Astrocyte (in vitro differentiated cells and primary cell): ENCODE results near the gene CRYBG3. TPM values are rescaled to one million over a fixed set of nuclear protein-coding genes. Genes with fewer than 3 reads are reported as not detected.

Experiments used
- DNase-seq: peaks from one replicate; pipeline ENCODE4 v3.0.0-alpha.2; 2010; ENCODE audit warnings: low read depth
- FAIRE-seq: peaks from 2 replicates; lab custom pipeline; 2011; peaks lifted over from hg19 to GRCh38; lab: Jason Lieb, UNC
- H2AFZ ChIP-seq: 2 replicates; pipeline ENCODE4 v1.6.0; 2012; ENCODE audit warnings: low read depth, low read length, inconsistent platforms
- H3K27ac ChIP-seq: 2 replicates; pipeline ENCODE4 v1.5.1; 2011; ENCODE audit warnings: low read depth, low read length, inconsistent platforms
- H3K27me3 ChIP-seq: 2 replicates; pipeline ENCODE4 v1.6.0; 2011; ENCODE audit warnings: low read length, inconsistent platforms; ENCODE audit not compliant: insufficient read depth
- H3K36me3 ChIP-seq: 2 replicates; pipeline ENCODE4 v1.5.1; 2011; ENCODE audit warnings: low read length, inconsistent platforms; ENCODE audit not compliant: insufficient read depth
- H3K4me1 ChIP-seq: 2 replicates; pipeline ENCODE4 v1.5.1; 2011; ENCODE audit warnings: low read length, inconsistent platforms; ENCODE audit not compliant: insufficient read depth
- H3K4me2 ChIP-seq: 2 replicates; pipeline ENCODE4 v1.6.0; 2012; ENCODE audit warnings: low read length, inconsistent platforms
- H3K4me3 ChIP-seq: 2 replicates; pipeline ENCODE4 v1.5.1; 2011; ENCODE audit warnings: low read depth, mild to moderate bottlenecking, low read length, inconsistent platforms; ENCODE audit not compliant: insufficient read depth
- H3K79me2 ChIP-seq: 2 replicates; pipeline ENCODE4 v1.6.0; 2012; ENCODE audit warnings: mild to moderate bottlenecking, low read length, inconsistent platforms; ENCODE audit not compliant: insufficient read depth
- H3K9ac ChIP-seq: 2 replicates; pipeline ENCODE4 v1.6.0; 2012; ENCODE audit warnings: mild to moderate bottlenecking, low read length, inconsistent platforms
- H3K9me3 ChIP-seq: 2 replicates; pipeline ENCODE4 v1.5.1; 2012; ENCODE audit warnings: low read depth, mild to moderate bottlenecking, low read length, inconsistent platforms; ENCODE audit not compliant: insufficient read depth
- H4K20me1 ChIP-seq: 2 replicates; pipeline ENCODE4 v1.6.0; 2012; ENCODE audit warnings: low read length, inconsistent platforms; ENCODE audit not compliant: insufficient read depth
- H3K27ac Mint-ChIP-seq: one replicate; pipeline ENCODE4 v1.8.0; 2021; ENCODE audit warnings: mild to moderate bottlenecking, mixed read lengths; ENCODE audit not compliant: unreplicated experiment
- H3K27me3 Mint-ChIP-seq: one replicate; pipeline ENCODE4 v1.8.0; 2021; ENCODE audit warnings: low read depth, mixed read lengths; ENCODE audit not compliant: unreplicated experiment
- H3K36me3 Mint-ChIP-seq: one replicate; pipeline ENCODE4 v1.8.0; 2021; ENCODE audit warnings: low read depth, mixed read lengths; ENCODE audit not compliant: unreplicated experiment
- H3K4me1 Mint-ChIP-seq: one replicate; pipeline ENCODE4 v1.8.0; 2021; ENCODE audit warnings: low read depth, mixed read lengths; ENCODE audit not compliant: unreplicated experiment
- H3K4me3 Mint-ChIP-seq: one replicate; pipeline ENCODE4 v1.8.0; 2021; ENCODE audit warnings: mild to moderate bottlenecking, moderate library complexity, mixed read lengths; ENCODE audit not compliant: unreplicated experiment
- H3K9me3 Mint-ChIP-seq: one replicate; pipeline ENCODE4 v1.8.0; 2021; ENCODE audit warnings: mild to moderate bottlenecking, mixed read lengths; ENCODE audit not compliant: unreplicated experiment
- CTCF ChIP-seq: IDR thresholded peaks from 2 replicates; pipeline ENCODE4 v1.5.1; 2011; ENCODE audit warnings: low read depth, mild to moderate bottlenecking, inconsistent platforms, low read length, moderate library complexity; ENCODE audit not compliant: insufficient read depth
- EZH2 ChIP-seq: IDR thresholded peaks from 2 replicates; pipeline ENCODE4 v1.6.1; 2012; ENCODE audit warnings: mild to moderate bottlenecking, low read length, inconsistent platforms; ENCODE audit not compliant: insufficient read depth
- total RNA-seq: library from RNA; stranded (reverse); gene quantifications from 2 replicates; pipeline ENCODE4 v1.2.1, GENCODE V29; 2021

The CRYBG3 gene
- total RNA-seq, 1 donor from 2014 or later: 13.0 TPM

GRCh38 chr3:97863775-97864174, 42.0 kb downstream of the CRYBG3 start:
- peaks cover 3% of the 10 kb centered on the region for H3K4me1 ChIP-seq
- H3K36me3 Mint-ChIP-seq: no peaks in the 10 kb centered on the region
- no peaks in the 10 kb centered on the region for H3K9me3 ChIP-seq
- H3K27me3 Mint-ChIP-seq: no peaks in the 10 kb centered on the region
- DNase-seq: no peak
- peaks cover 15% of the 10 kb centered on the region for H3K79me2 ChIP-seq
- no peaks in the 10 kb centered on the region for H3K36me3 ChIP-seq
- H3K4me2 ChIP-seq: no peak overlapping the region
- no peak for FAIRE-seq
- H3K9ac ChIP-seq: no peak overlapping the region
- peaks cover 15% of the 10 kb centered on the region for H4K20me1 ChIP-seq
- no peak overlapping the region for H3K4me3 Mint-ChIP-seq
- no peaks in the 10 kb centered on the region for H3K27me3 ChIP-seq
- TF ChIP-seq CTCF: no peak
- TF ChIP-seq EZH2: no peak
- peaks cover 2% of the 10 kb centered on the region for H3K4me1 Mint-ChIP-seq
- no peak overlapping the region for H2AFZ ChIP-seq
- H3K27ac ChIP-seq: no peak overlapping the region
- H3K27ac Mint-ChIP-seq: no peak overlapping the region
- no peaks in the 10 kb centered on the region for H3K9me3 Mint-ChIP-seq
- H3K4me3 ChIP-seq: no peak overlapping the region

- H4K20me1 ChIP-seq: no peaks in the 10 kb centered on the region
- Mint-ChIP-seq H3K36me3 (peaks cover 6% of the 10 kb centered on the region), H3K4me1 (peaks cover 20% of the 10 kb centered on the region), H3K27me3 (no peaks in the 10 kb centered on the region), H3K4me3 (no peak overlapping the region), H3K27ac (no peak overlapping the region), H3K9me3 (no peaks in the 10 kb centered on the region)
- peaks cover 4% of the 10 kb centered on the region for H3K79me2 ChIP-seq
- peak; percentile 45 for FAIRE-seq
- no peaks in the 10 kb centered on the region for H3K9me3 ChIP-seq
- H3K27me3 ChIP-seq: no peaks in the 10 kb centered on the region
- no peak overlapping the region for H3K4me2 ChIP-seq
- peak; percentile 8 for DNase-seq
- H3K4me1 ChIP-seq: peaks cover 19% of the 10 kb centered on the region
- no peak overlapping the region for H3K9ac ChIP-seq
- no peaks in the 10 kb centered on the region for H3K36me3 ChIP-seq
- no peak overlapping the region for H2AFZ ChIP-seq
- TF ChIP-seq CTCF (no peak), EZH2 (no peak)
- no peak overlapping the region for H3K4me3 ChIP-seq
- H3K27ac ChIP-seq: peak overlapping the region; percentile 83
Measured at GRCh38 chr3:97871186-97871585, 49.4 kb downstream of the CRYBG3 start.

GRCh38 chr3:97871801-97872524, 50.2 kb downstream of the CRYBG3 start:
- Histone ChIP-seq H3K9ac (peak overlapping the region; percentile 61), H3K27ac (peak overlapping the region; percentile 83), H3K36me3 (no peaks in the 10 kb centered on the region), H3K79me2 (peaks cover 4% of the 10 kb centered on the region), H3K9me3 (no peaks in the 10 kb centered on the region), H3K4me1 (peaks cover 19% of the 10 kb centered on the region), H4K20me1 (no peaks in the 10 kb centered on the region), H3K4me3 (peak overlapping the region; percentile 41), H3K4me2 (peak overlapping the region; percentile 77), H2AFZ (no peak overlapping the region), H3K27me3 (no peaks in the 10 kb centered on the region)
- no peaks in the 10 kb centered on the region for H3K9me3 Mint-ChIP-seq
- DNase-seq (peak; percentile 97), FAIRE-seq (peak; percentile 98)
- H3K4me3 Mint-ChIP-seq: no peak overlapping the region
- H3K36me3 Mint-ChIP-seq: peaks cover 6% of the 10 kb centered on the region
- TF ChIP-seq CTCF (no peak), EZH2 (no peak)
- H3K4me1 Mint-ChIP-seq: peaks cover 20% of the 10 kb centered on the region
- no peaks in the 10 kb centered on the region for H3K27me3 Mint-ChIP-seq
- peak overlapping the region; percentile 71 for H3K27ac Mint-ChIP-seq
